ENCODE results near the gene ZKSCAN3. TPM values are rescaled to one million over a fixed set of nuclear protein-coding genes. Genes with fewer than 3 reads are reported as not detected.

The ZKSCAN3 gene
- total RNA-seq, 1 donor from 2014 or later, result 12.1 TPM

- Mint-ChIP-seq H3K4me1 (no peaks in the 10 kb centered on the region), H3K27ac (no peak overlapping the region), H3K4me3 (no peak overlapping the region), H3K9me3 (peaks cover 17% of the 10 kb centered on the region), H3K27me3 (ENCODE audit: low read depth) (no peaks in the 10 kb centered on the region), H3K36me3 (peaks cover 11% of the 10 kb centered on the region)
- no peak for DNase-seq (ENCODE audit: low spot score in 2 of 2, unreplicated experiment in 2 of 2)
- no peak for TF ChIP-seq CTCF (IDR thresholded peaks at IDR 0.05; ENCODE audit: unreplicated experiment)
Observed at GRCh38 chr6:28333599-28334018, 16.1 kb upstream of the ZKSCAN3 start.

DNA sequence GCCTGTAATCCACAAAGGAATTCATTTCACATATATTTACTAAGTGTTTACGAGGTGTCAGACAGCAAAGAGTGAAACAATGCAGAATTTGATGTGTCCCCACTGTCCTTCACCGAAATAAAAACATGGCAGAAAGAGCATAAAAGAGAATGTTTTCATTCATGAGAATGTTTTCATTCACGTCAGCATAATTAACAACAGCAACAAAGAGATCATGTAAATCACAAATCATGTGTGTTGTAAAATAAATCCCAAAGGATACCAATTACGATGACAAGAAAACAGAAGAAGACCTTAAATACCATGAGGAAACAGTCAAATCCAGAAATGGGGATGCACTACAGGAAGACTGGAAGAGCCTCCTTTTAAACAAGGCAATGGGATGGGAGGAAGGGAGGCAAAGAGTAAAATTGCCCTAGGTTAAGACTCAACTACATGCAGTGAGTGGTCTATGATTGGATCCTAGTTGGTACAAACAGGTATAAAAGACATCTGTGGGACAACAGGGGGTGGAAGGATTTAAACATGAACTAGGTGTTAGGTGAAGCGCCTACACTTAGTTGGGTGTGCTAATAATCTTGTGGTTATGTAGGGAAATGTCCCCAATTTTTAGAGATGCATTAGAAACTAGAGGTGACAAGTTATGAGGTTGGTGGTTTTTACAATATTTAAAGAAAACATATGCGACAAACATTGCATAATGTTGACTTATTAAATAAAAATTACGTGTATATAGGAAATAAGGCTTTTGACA is 15.3 kb upstream of the ZKSCAN3 start:
- Mint-ChIP-seq H3K27me3 (ENCODE audit: low read depth) (no peaks in the 10 kb centered on the region), H3K9me3 (peaks cover 9% of the 10 kb centered on the region), H3K27ac (no peak overlapping the region), H3K4me3 (no peak overlapping the region), H3K4me1 (no peaks in the 10 kb centered on the region), H3K36me3 (peaks cover 3% of the 10 kb centered on the region)
- TF ChIP-seq CTCF (IDR thresholded peaks at IDR 0.05; ENCODE audit: unreplicated experiment), result no peak
- no peak for DNase-seq (ENCODE audit: low spot score in 2 of 2, unreplicated experiment in 2 of 2)

DNA sequence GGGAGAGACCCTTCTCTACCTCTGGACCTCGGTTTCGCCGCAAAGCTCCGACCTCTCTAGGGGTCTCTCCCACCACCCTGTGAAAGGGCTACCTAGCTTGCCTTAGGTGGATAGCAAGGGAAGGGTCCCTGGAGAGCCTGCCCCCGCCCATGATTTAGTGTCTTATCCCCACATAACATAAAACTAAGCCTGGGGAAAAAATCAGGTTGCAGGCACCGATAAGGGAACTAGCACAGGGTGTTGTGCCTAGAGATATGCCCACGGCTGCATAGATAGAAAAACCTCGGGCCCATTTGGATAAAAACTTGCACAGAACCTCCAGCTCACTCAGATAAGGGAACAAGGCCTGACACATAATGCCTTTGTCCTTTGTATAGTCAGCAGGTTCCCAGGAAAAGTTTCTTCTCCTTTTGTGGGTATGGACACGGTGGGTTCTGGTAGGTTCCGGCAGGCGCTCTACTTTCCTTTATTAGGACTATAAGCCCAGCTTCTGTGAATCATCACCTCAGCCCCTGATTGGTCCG is 14.6 kb upstream of the ZKSCAN3 start:
- peaks cover 2% of the 10 kb centered on the region for H3K36me3 Mint-ChIP-seq
- no peak overlapping the region for H3K27ac Mint-ChIP-seq
- no peaks in the 10 kb centered on the region for H3K27me3 Mint-ChIP-seq (ENCODE audit: low read depth)
- H3K4me1 Mint-ChIP-seq, result no peaks in the 10 kb centered on the region
- H3K4me3 Mint-ChIP-seq, result no peak overlapping the region
- DNase-seq (ENCODE audit: low spot score in 2 of 2, unreplicated experiment in 2 of 2), result no peak
- H3K9me3 Mint-ChIP-seq, result peaks cover 5% of the 10 kb centered on the region
- no peak for TF ChIP-seq CTCF (IDR thresholded peaks at IDR 0.05; ENCODE audit: unreplicated experiment)

- H3K27ac Mint-ChIP-seq, result no peak within 1 kb of the TSS
- DNase-seq (ENCODE audit: low spot score in 2 of 2, unreplicated experiment in 2 of 2), result peak; percentile 77 to 88
- TF ChIP-seq CTCF (IDR thresholded peaks at IDR 0.05; ENCODE audit: unreplicated experiment), result no peak
- peaks cover 5% of the 10 kb centered on the region for H3K36me3 Mint-ChIP-seq
- no peaks in the 10 kb centered on the region for H3K27me3 Mint-ChIP-seq (ENCODE audit: low read depth)
- peaks cover 7% of the 10 kb centered on the region for H3K9me3 Mint-ChIP-seq
- H3K4me3 Mint-ChIP-seq, result no peak within 1 kb of the TSS
- no peaks in the 10 kb centered on the region for H3K4me1 Mint-ChIP-seq
Observed at GRCh38 chr6:28335564-28336283, 14.0 kb upstream of the ZKSCAN3 start, which contains the start of gene ZSCAN31. Gene ZSCAN31, minus strand, starts transcription at chr6:28336148. Its CDS starts 6,465 bp downstream, at chr6:28329683.

GRCh38 chr6:28336284-28337120 is 13.2 kb upstream of the ZKSCAN3 start:
- Mint-ChIP-seq H3K27ac (no peak overlapping the region), H3K4me3 (no peak overlapping the region), H3K9me3 (peaks cover 4% of the 10 kb centered on the region), H3K36me3 (peaks cover 5% of the 10 kb centered on the region), H3K27me3 (ENCODE audit: low read depth) (no peaks in the 10 kb centered on the region), H3K4me1 (no peaks in the 10 kb centered on the region)
- DNase-seq (ENCODE audit: low spot score in 2 of 2, unreplicated experiment in 2 of 2), result no peak
- no peak for TF ChIP-seq CTCF (IDR thresholded peaks at IDR 0.05; ENCODE audit: unreplicated experiment)
